ENCODE results near the gene HSD17B8.

Gene HSD17B8

DNA sequence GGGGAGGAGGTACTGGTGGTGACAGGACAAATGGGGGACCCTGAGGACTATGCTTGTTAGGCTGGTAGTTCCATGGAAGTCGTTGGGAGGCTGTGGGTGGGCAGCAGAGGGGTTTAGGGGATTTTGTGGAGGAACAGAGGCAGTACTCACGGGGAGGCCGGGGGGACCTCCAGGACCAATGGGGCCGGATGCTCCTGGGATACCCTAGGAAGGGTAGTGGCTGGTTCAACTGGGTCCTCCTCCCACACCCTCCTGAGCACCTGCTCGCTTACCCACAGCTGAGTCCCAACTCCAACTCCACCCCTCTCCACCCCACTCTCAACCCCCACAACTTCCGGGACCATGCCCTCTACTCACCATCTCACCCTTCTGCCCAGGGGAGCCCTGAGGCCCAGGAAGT lies 38.1 kb upstream of the HSD17B8 start:
- H3K27ac ChIP-seq: no peak overlapping the region
- H3K4me3 ChIP-seq (ENCODE audit: low read depth, low read length): no peak overlapping the region
- H3K27me3 ChIP-seq (replicated peaks): no peaks in the 10 kb centered on the region
- H3K36me3 ChIP-seq (replicated peaks): no peaks in the 10 kb centered on the region
- in situ Hi-C loops (cut with HindIII; ENCODE audit: low pct_ligation_motif_present, low sequenced_read_pairs): no loop called here
- TF ChIP-seq, protein P1, sequence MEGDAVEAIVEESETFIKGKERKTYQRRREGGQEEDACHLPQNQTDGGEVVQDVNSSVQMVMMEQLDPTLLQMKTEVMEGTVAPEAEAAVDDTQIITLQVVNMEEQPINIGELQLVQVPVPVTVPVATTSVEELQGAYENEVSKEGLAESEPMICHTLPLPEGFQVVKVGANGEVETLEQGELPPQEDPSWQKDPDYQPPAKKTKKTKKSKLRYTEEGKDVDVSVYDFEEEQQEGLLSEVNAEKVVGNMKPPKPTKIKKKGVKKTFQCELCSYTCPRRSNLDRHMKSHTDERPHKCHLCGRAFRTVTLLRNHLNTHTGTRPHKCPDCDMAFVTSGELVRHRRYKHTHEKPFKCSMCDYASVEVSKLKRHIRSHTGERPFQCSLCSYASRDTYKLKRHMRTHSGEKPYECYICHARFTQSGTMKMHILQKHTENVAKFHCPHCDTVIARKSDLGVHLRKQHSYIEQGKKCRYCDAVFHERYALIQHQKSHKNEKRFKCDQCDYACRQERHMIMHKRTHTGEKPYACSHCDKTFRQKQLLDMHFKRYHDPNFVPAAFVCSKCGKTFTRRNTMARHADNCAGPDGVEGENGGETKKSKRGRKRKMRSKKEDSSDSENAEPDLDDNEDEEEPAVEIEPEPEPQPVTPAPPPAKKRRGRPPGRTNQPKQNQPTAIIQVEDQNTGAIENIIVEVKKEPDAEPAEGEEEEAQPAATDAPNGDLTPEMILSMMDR (IDR thresholded peaks at IDR 0.05; ENCODE audit: low read depth, low read length, missing control alignments): no peak
- DNase-seq: no peak

DNA sequence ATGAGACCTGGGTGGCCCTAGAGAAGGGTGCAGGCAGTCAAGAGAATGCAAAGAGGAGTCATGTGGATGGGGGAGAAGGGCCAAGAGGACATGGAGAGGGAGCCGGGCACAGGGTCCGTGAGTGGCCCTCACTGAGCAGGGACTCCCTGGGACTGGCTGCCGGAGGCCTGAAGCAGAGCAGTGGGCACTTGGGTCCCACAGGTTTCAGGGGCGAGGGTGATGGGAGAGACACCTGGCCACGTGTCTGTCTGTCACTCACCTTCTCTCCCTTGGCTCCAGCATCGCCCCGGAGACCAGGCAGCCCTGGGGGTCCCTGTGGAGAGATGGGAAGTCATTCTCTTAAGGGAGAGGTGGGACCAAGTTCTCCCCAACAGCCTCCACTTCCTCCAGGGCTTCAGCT lies 37.6 kb upstream of the HSD17B8 start:
- no peak for DNase-seq
- H3K4me3 ChIP-seq (ENCODE audit: low read depth, low read length): no peak overlapping the region
- no peak overlapping the region for H3K27ac ChIP-seq
- H3K27me3 ChIP-seq (replicated peaks): no peaks in the 10 kb centered on the region
- TF ChIP-seq, protein P1 (IDR thresholded peaks at IDR 0.05; ENCODE audit: low read depth, low read length, missing control alignments): no peak
- H3K36me3 ChIP-seq (replicated peaks): no peaks in the 10 kb centered on the region
- in situ Hi-C loops (cut with HindIII; ENCODE audit: low pct_ligation_motif_present, low sequenced_read_pairs): no loop called here

DNA sequence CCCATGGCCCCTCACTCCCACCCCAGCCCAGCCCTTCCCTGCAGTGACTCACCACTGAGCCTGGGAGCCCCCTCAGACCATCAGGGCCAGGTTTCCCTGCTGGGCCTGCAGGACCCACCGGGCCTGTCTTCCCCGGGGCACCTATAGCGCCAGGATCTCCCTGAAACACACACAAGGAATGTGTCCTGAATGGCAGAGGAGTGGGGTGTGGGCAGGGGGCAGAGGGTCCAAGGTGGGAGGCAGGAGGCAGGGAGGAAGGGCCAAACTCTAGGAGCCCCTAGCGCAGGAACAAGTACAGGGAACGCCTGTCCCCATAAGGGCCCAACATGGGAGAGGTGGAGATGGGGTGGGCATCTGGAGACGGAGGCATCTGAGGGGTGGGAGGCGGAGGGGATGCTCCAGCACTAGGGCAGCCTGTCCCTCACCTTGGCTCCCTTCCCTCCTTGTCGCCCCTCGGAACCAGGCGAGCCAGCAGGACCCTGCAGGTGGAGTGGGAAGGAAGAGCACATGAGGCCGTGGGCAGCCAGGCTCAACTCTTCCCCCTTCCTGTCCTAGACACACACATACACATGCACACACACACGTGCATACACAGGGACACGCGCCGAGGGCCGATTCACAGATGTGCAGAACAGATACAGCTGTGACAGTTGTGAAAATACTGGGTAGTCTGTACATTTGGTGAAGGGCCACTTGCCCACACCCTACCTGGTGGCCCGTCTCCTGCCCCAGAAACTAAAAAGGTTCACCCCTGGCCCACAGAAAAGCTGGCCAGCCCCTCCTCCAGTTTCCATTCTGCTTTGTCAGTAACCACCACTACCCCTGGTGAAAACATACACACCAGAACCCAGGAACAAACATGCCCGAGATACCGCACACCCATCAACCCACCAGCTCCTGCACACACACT lies 36.8 kb upstream of the HSD17B8 start:
- H3K27me3 ChIP-seq (replicated peaks): no peaks in the 10 kb centered on the region
- TF ChIP-seq, protein P1 (IDR thresholded peaks at IDR 0.05; ENCODE audit: low read depth, low read length, missing control alignments): no peak
- no peaks in the 10 kb centered on the region for H3K36me3 ChIP-seq (replicated peaks)
- no peak overlapping the region for H3K27ac ChIP-seq
- in situ Hi-C loops (cut with HindIII; ENCODE audit: low pct_ligation_motif_present, low sequenced_read_pairs): no loop called here
- no peak overlapping the region for H3K4me3 ChIP-seq (ENCODE audit: low read depth, low read length)
- no peak for DNase-seq

DNA sequence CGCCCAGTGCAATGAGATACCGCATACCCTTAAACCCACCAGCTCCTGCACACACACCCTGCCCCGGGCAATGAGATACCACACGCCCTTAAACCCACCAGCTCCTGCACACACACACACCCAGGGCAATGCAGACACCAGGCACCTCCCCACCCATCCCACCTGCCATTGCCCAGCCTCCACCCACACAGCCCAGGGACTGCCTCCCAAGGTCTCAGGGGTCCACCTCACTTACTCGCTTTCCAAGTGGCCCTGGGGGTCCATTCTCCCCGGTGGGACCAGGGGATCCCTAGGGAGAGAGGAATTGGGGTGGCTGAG lies 36.2 kb upstream of the HSD17B8 start:
- TF ChIP-seq, protein P1 (IDR thresholded peaks at IDR 0.05; ENCODE audit: low read depth, low read length, missing control alignments): no peak
- Histone ChIP-seq H3K27ac (no peak overlapping the region), H3K27me3 (replicated peaks) (no peaks in the 10 kb centered on the region), H3K36me3 (replicated peaks) (no peaks in the 10 kb centered on the region), H3K4me3 (ENCODE audit: low read depth, low read length) (no peak overlapping the region)
- in situ Hi-C loops (cut with HindIII; ENCODE audit: low pct_ligation_motif_present, low sequenced_read_pairs): no loop called here
- no peak for DNase-seq

GRCh38 chr6:33168639-33169038 lies 35.8 kb upstream of the HSD17B8 start:
- H3K27me3 ChIP-seq (replicated peaks): no peaks in the 10 kb centered on the region
- no peak overlapping the region for H3K27ac ChIP-seq
- in situ Hi-C loops (cut with HindIII; ENCODE audit: low pct_ligation_motif_present, low sequenced_read_pairs): no loop called here
- H3K4me3 ChIP-seq (ENCODE audit: low read depth, low read length): no peak overlapping the region
- TF ChIP-seq, protein P1 (IDR thresholded peaks at IDR 0.05; ENCODE audit: low read depth, low read length, missing control alignments): no peak
- no peak for DNase-seq
- H3K36me3 ChIP-seq (replicated peaks): no peaks in the 10 kb centered on the region

All from brain microvascular endothelial cell (primary cell).